HG03095 (cell line): ENCODE results near the gene CALB2.
"Not testable (repeated sequence)": the region's sequence is repeated elsewhere in the genome, so short reads cannot be mapped to it uniquely, and the experiment has no call there.

Source experiments
- ATAC-seq: cut with Tn5 transposase; IDR thresholded peaks from one replicate; pipeline ENCODE4 v1.9.1; 2021; ENCODE audit warnings: moderate library complexity; ENCODE audit not compliant: unreplicated experiment

The CALB2 gene

GRCh38 chr16:71352466-71352865 is 6.1 kb upstream of the CALB2 start:
- no peak for ATAC-seq

GRCh38 chr16:71352963-71353460 is 5.5 kb upstream of the CALB2 start:
- ATAC-seq: no peak

GRCh38 chr16:71353736-71354135 is 4.8 kb upstream of the CALB2 start:
- ATAC-seq: no peak

GRCh38 chr16:71354156-71354555 is 4.4 kb upstream of the CALB2 start:
- no peak for ATAC-seq

GRCh38 chr16:71356051-71356740 is 2.3 kb upstream of the CALB2 start:
- no peak for ATAC-seq

GRCh38 chr16:71356936-71357335 is 1.6 kb upstream of the CALB2 start:
- not testable (repeated sequence) for ATAC-seq

GRCh38 chr16:71357681-71358080 is 842 bp upstream of the CALB2 start:
- ATAC-seq: no peak

GRCh38 chr16:71359431-71359830 is 908 bp downstream of the CALB2 start:
- ATAC-seq: no peak

- no peak for ATAC-seq
These were observed 1.9 kb downstream of the CALB2 start for GRCh38 chr16:71360378-71360777.

GRCh38 chr16:71364133-71364681 is 5.7 kb downstream of the CALB2 start:
- no peak for ATAC-seq

GRCh38 chr16:71365021-71365420 is 6.5 kb downstream of the CALB2 start:
- ATAC-seq: no peak

- ATAC-seq: no peak
These were observed 8.9 kb downstream of the CALB2 start for GRCh38 chr16:71367241-71367976.

- no peak for ATAC-seq
These were observed 10.4 kb downstream of the CALB2 start for GRCh38 chr16:71368958-71369357.

- ATAC-seq: no peak
These were observed 11.0 kb downstream of the CALB2 start for GRCh38 chr16:71369494-71369893.

- ATAC-seq: no peak
These were observed 12.7 kb downstream of the CALB2 start for GRCh38 chr16:71371237-71371636.

- ATAC-seq: no peak
These were observed 14.6 kb downstream of the CALB2 start for GRCh38 chr16:71373073-71373472.

- ATAC-seq: no peak
These were observed 18.1 kb downstream of the CALB2 start for GRCh38 chr16:71376465-71377157.

GRCh38 chr16:71379711-71380110 is 21.2 kb downstream of the CALB2 start:
- no peak for ATAC-seq

- ATAC-seq: no peak
These were observed 22.3 kb downstream of the CALB2 start for GRCh38 chr16:71380831-71381230.

- ATAC-seq: no peak
These were observed 24.7 kb downstream of the CALB2 start for GRCh38 chr16:71383054-71383773.
